ENCODE measurements around the gene SCRN2.

GRCh38 chr17:47808830-47809480 is 32.1 kb downstream of the SCRN2 start:
- TF ChIP-seq POLR2A (IDR thresholded peaks at IDR 0.05) (no peak), CTCF (IDR thresholded peaks at IDR 0.05) (no peak)
